ENCODE results near the gene OVOL2.
A peak's percentile ranks its signal among the peaks of the same experiment; 100 is the strongest.
"Not testable (repeated sequence)": the region's sequence is repeated elsewhere in the genome, so short reads cannot be mapped to it uniquely, and the experiment has no call there.

Gene OVOL2

GRCh38 chr20:18058661-18059467, 1.1 kb upstream of the OVOL2 start:
- intact Hi-C loops (cut with DNase I), result no loop called here
- peak in 1 of 10 donors; percentile 77 for DNase-seq

GRCh38 chr20:18057994-18058349, 256 bp upstream of the OVOL2 start:
- intact Hi-C loops (cut with DNase I), result no loop called here
- DNase-seq, result peak in 1 of 10 donors; percentile 30

- intact Hi-C loops (cut with DNase I), result no loop called here
- DNase-seq, result peak in 2 of 10 donors; percentile 76 to 86
Observed at GRCh38 chr20:18056174-18057100, 1.3 kb downstream of the OVOL2 start.

GRCh38 chr20:18055261-18055660, 2.5 kb downstream of the OVOL2 start:
- intact Hi-C loops (cut with DNase I), result no loop called here
- no peak for DNase-seq

GRCh38 chr20:18052856-18053255, 4.9 kb downstream of the OVOL2 start:
- DNase-seq, result no peak
- intact Hi-C loops (cut with DNase I), result no loop called here

- no peak for DNase-seq
- intact Hi-C loops (cut with DNase I), result no loop called here
Observed at GRCh38 chr20:18050628-18051027, 7.1 kb downstream of the OVOL2 start.

- no peak for DNase-seq
- intact Hi-C loops (cut with DNase I), result no loop called here
Observed at GRCh38 chr20:18048176-18048575, 9.5 kb downstream of the OVOL2 start.

GRCh38 chr20:18046535-18046934, 11.2 kb downstream of the OVOL2 start:
- no peak for DNase-seq
- intact Hi-C loops (cut with DNase I), result no loop called here

GRCh38 chr20:18042229-18042628, 15.5 kb downstream of the OVOL2 start:
- intact Hi-C loops (cut with DNase I), result no loop called here
- no peak for DNase-seq

- intact Hi-C loops (cut with DNase I), result no loop called here
- no peak for DNase-seq
Observed at GRCh38 chr20:18041462-18041861, 16.3 kb downstream of the OVOL2 start.

- DNase-seq, result peak in 1 of 10 donors; percentile 16
- intact Hi-C loops (cut with DNase I), result no loop called here
Observed at GRCh38 chr20:18039063-18039462, 18.7 kb downstream of the OVOL2 start.

- intact Hi-C loops (cut with DNase I), result no loop called here
- peak in 1 of 10 donors; percentile 30 for DNase-seq
Observed at GRCh38 chr20:18034039-18034438, 23.7 kb downstream of the OVOL2 start.

GRCh38 chr20:18032977-18033892, 24.5 kb downstream of the OVOL2 start:
- intact Hi-C loops (cut with DNase I), result no loop called here

GRCh38 chr20:18031888-18032509, 25.7 kb downstream of the OVOL2 start:
- no peak for DNase-seq

More at GRCh38 chr20:18032977-18033892, 24.5 kb downstream of the OVOL2 start:
- DNase-seq, result peak in 1 of 10 donors; percentile 49

GRCh38 chr20:18031050-18031449, 26.7 kb downstream of the OVOL2 start:
- DNase-seq, result peak in 1 of 10 donors; percentile 48
- intact Hi-C loops (cut with DNase I), result no loop called here

More at GRCh38 chr20:18031888-18032509, 25.7 kb downstream of the OVOL2 start:
- intact Hi-C loops (cut with DNase I), result no loop called here

- intact Hi-C loops (cut with DNase I), result no loop called here
- DNase-seq, result peak in 1 of 10 donors; percentile 15
Observed at GRCh38 chr20:18030020-18030419, 27.7 kb downstream of the OVOL2 start.

- intact Hi-C loops (cut with DNase I), result not testable (repeated sequence)
- peak in 1 of 10 donors; percentile 36 for DNase-seq
Observed at GRCh38 chr20:18027011-18027410, 30.7 kb downstream of the OVOL2 start.

GRCh38 chr20:18024606-18025127, 33.0 kb downstream of the OVOL2 start:
- intact Hi-C loops (cut with DNase I), result no loop called here
- DNase-seq, result peak in 1 of 10 donors; percentile 57

- intact Hi-C loops (cut with DNase I), result no loop called here
- peak in 2 of 10 donors; percentile 62 to 67 for DNase-seq
Observed at GRCh38 chr20:18020931-18021330, 36.8 kb downstream of the OVOL2 start.
